ENCODE data around the gene STRN.
"Not testable (repeated sequence)": the region's sequence is repeated elsewhere in the genome, so short reads cannot be mapped to it uniquely, and the experiment has no call there.

STRN gene

GRCh38 chr2:36918307-36918706 lies 48.0 kb downstream of the STRN start:
- DNase-seq (ENCODE audit: insufficient read length, low spot score) (no peak), FAIRE-seq (no peak)

- FAIRE-seq (no peak), DNase-seq (ENCODE audit: insufficient read length, low spot score) (no peak)
These were observed 50.7 kb downstream of the STRN start for GRCh38 chr2:36915627-36916026.

GRCh38 chr2:36912695-36913094 lies 53.6 kb downstream of the STRN start:
- no peak for DNase-seq (ENCODE audit: insufficient read length, low spot score)
- no peak for FAIRE-seq

GRCh38 chr2:36911012-36911411 lies 55.3 kb downstream of the STRN start:
- DNase-seq (ENCODE audit: insufficient read length, low spot score) = no peak
- no peak for FAIRE-seq

- no peak for FAIRE-seq
- DNase-seq (ENCODE audit: insufficient read length, low spot score) = no peak
These were observed 60.1 kb downstream of the STRN start for GRCh38 chr2:36906277-36906676.

- FAIRE-seq = no peak
These were observed 61.7 kb downstream of the STRN start for GRCh38 chr2:36904636-36905035.

GRCh38 chr2:36902385-36903120 lies 63.8 kb downstream of the STRN start:
- FAIRE-seq (no peak), DNase-seq (ENCODE audit: insufficient read length, low spot score) (no peak)

More at GRCh38 chr2:36904636-36905035, 61.7 kb downstream of the STRN start:
- DNase-seq (ENCODE audit: insufficient read length, low spot score) = no peak

GRCh38 chr2:36892805-36893204 lies 73.5 kb downstream of the STRN start:
- FAIRE-seq = no peak
- no peak for DNase-seq (ENCODE audit: insufficient read length, low spot score)

- FAIRE-seq (peak; percentile 69), DNase-seq (ENCODE audit: insufficient read length, low spot score) (peak; percentile 83)
These were observed 76.5 kb downstream of the STRN start for GRCh38 chr2:36889795-36890194.

- FAIRE-seq; DNase-seq (ENCODE audit: insufficient read length, low spot score): not testable (repeated sequence)
These were observed 79.2 kb downstream of the STRN start for GRCh38 chr2:36887095-36887494.

GRCh38 chr2:36886664-36887063 lies 79.7 kb downstream of the STRN start:
- DNase-seq (ENCODE audit: insufficient read length, low spot score) = no peak
- FAIRE-seq = no peak

GRCh38 chr2:36885605-36886004 lies 80.7 kb downstream of the STRN start:
- DNase-seq (ENCODE audit: insufficient read length, low spot score) (no peak), FAIRE-seq (no peak)

GRCh38 chr2:36882532-36882931 lies 83.8 kb downstream of the STRN start:
- FAIRE-seq (no peak), DNase-seq (ENCODE audit: insufficient read length, low spot score) (no peak)

- FAIRE-seq (no peak), DNase-seq (ENCODE audit: insufficient read length, low spot score) (no peak)
These were observed 84.5 kb downstream of the STRN start for GRCh38 chr2:36881816-36882215.

- FAIRE-seq = no peak
- DNase-seq (ENCODE audit: insufficient read length, low spot score) = no peak
These were observed 87.9 kb downstream of the STRN start for GRCh38 chr2:36878429-36878828.

GRCh38 chr2:36871068-36871707 lies 95.1 kb downstream of the STRN start:
- DNase-seq (ENCODE audit: insufficient read length, low spot score) (no peak), FAIRE-seq (no peak)

GRCh38 chr2:36869606-36870005 lies 96.7 kb downstream of the STRN start:
- DNase-seq (ENCODE audit: insufficient read length, low spot score) (no peak), FAIRE-seq (no peak)

- FAIRE-seq = no peak
- no peak for DNase-seq (ENCODE audit: insufficient read length, low spot score)
These were observed 104.4 kb downstream of the STRN start for GRCh38 chr2:36861896-36862295.

GRCh38 chr2:36859366-36859792 lies 107.0 kb downstream of the STRN start:
- DNase-seq (ENCODE audit: insufficient read length, low spot score) = no peak
- no peak for FAIRE-seq

- FAIRE-seq (peak; percentile 69), DNase-seq (ENCODE audit: insufficient read length, low spot score) (no peak)
These were observed 107.6 kb downstream of the STRN start for GRCh38 chr2:36858551-36859365.

- DNase-seq (ENCODE audit: insufficient read length, low spot score) (no peak), FAIRE-seq (no peak)
These were observed 108.6 kb downstream of the STRN start for GRCh38 chr2:36857713-36858112.

All from HTR-8/SVneo (cell line).